ENCODE data around the gene IQCE. TPM values are rescaled to one million over a fixed set of nuclear protein-coding genes. Genes with fewer than 3 reads are reported as not detected.

IQCE gene
- total and polyA plus RNA-seq, 10 of the 15 experiments (the other 5 are each of a cell fraction or from before 2014, with no cell fraction given), result 0.37 to 8.1 (median 3.7) TPM

DNA sequence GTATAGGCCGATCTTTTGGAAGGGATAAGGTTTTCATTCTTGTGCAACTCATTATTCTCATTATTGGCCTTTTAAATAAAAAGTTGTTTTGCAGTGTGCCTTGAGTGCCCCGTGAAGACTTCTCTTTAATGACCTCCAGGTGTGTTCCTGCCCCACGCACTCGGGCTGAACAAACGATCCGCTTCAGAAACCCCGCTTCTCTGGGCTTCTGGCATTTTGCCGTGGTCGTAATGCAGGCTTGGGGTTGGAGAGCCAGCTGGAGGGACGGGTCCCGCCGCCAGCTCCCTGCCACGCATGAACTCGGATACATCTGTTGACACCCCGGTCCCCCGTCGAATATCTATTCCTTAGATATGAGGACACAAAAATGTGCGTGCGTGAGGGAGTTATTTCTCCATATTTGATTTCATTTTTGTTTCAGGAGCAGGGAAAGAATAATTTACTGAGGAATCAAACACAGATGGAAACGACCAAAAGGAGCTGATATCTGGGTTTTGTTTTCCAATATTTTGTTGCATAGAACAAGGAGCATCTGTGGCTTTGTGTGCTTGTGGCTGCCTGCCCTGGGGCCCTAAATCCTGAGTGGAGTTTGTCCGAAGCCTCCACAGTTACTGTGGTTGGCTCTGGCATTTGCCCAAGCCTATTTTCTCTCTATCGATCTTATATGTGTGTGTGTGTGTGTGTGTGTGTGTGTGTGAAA lies 56.0 kb downstream of the IQCE start (continued):
- TF ChIP-seq ZBTB4 (CRISPR knock-in tag; IDR thresholded peaks at IDR 0.05) (no peak), SMARCA5 (IDR thresholded peaks at IDR 0.05) (no peak), RB1 (IDR thresholded peaks at IDR 0.05; ENCODE audit: borderline replicate concordance) (no peak), BCL3 (IDR thresholded peaks at IDR 0.05; ENCODE audit: borderline replicate concordance, insufficient read depth, low read depth, low read length, poor library complexity, severe bottlenecking) (no peak), SRF (IDR thresholded peaks at IDR 0.05; ENCODE audit: low read depth in 2 of 2, low read length in 2 of 2) (no peak), USF1 (IDR thresholded peaks at IDR 0.05; ENCODE audit: borderline replicate concordance, extremely low read length, insufficient read depth, low read depth, low read length) (no peak), CREM (IDR thresholded peaks at IDR 0.05; ENCODE audit: low read depth) (no peak), ZNF207 (IDR thresholded peaks at IDR 0.05; ENCODE audit: borderline replicate concordance) (no peak), NBN (IDR thresholded peaks at IDR 0.05) (no peak)
